ENCODE measurements around the gene SYNJ2.
A peak's percentile ranks its signal among the peaks of the same experiment; 100 is the strongest.

The SYNJ2 gene

DNA sequence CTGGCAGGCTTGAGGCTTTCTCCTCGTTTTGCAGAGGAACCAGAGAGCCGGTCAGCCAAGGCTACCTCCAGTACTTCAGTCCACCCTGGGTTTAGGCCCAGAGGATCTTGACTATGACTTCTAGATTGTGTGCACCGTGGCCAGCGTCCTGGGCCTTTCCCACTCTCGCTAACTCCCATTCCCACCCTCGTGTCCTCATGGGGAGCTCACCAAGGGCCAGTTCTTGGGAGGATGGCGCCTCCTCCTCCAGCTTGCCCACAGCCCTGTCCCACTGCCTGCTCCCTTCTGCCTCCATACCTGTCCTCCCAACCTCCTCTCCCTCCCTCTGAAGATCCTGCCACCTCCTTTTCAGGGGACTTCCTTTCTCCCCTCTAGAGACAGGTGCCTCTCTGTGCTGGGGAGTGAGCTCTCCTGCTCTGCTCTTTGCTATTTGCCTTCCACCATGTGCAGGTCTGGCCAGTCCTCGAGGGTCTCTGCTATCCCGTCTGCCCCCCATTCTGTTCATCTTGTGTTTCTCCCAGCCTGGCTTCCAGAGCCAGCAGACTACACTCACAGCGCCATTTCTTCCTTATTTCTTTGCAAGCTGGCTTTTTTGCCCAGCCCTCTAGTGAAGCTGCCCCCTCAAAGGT is 4.4 kb upstream of the SYNJ2 start:
- Mint-ChIP-seq H3K4me1 (no peaks in the 10 kb centered on the region), H3K9me3 (no peaks in the 10 kb centered on the region), H3K4me3 (no peak overlapping the region), H3K36me3 (ENCODE audit: insufficient read depth) (peaks cover 2% of the 10 kb centered on the region), H3K27ac (ENCODE audit: low read depth) (no peak overlapping the region), H3K27me3 (no peaks in the 10 kb centered on the region)
- ATAC-seq (replicated peaks; ENCODE audit: extremely low read depth, poor library complexity, severe bottlenecking) (no peak), DNase-seq (ENCODE audit: low spot score in 2 of 2) (no peak)

GRCh38 chr6:157978021-157978783 is 3.5 kb upstream of the SYNJ2 start:
- Mint-ChIP-seq H3K4me1 (peaks cover 7% of the 10 kb centered on the region), H3K27me3 (no peaks in the 10 kb centered on the region), H3K36me3 (ENCODE audit: insufficient read depth) (peaks cover 2% of the 10 kb centered on the region), H3K27ac (ENCODE audit: low read depth) (no peak overlapping the region), H3K4me3 (no peak overlapping the region), H3K9me3 (no peaks in the 10 kb centered on the region)
- ATAC-seq (replicated peaks; ENCODE audit: extremely low read depth, poor library complexity, severe bottlenecking) (no peak), DNase-seq (ENCODE audit: low spot score in 2 of 2) (no peak)

- ATAC-seq (replicated peaks; ENCODE audit: extremely low read depth, poor library complexity, severe bottlenecking) (no peak), DNase-seq (ENCODE audit: low spot score in 2 of 2) (no peak)
- Mint-ChIP-seq H3K4me1 (peaks cover 14% of the 10 kb centered on the region), H3K27me3 (no peaks in the 10 kb centered on the region), H3K4me3 (peak overlapping the region; percentile 75), H3K36me3 (ENCODE audit: insufficient read depth) (peaks cover 2% of the 10 kb centered on the region), H3K9me3 (no peaks in the 10 kb centered on the region), H3K27ac (ENCODE audit: low read depth) (peak overlapping the region; percentile 53)
Measured at GRCh38 chr6:157980288-157981131, 1.2 kb upstream of the SYNJ2 start.

- Mint-ChIP-seq H3K27ac (ENCODE audit: low read depth) (peak overlapping the region; percentile 53), H3K36me3 (ENCODE audit: insufficient read depth) (peaks cover 2% of the 10 kb centered on the region), H3K4me3 (peak overlapping the region; percentile 75), H3K4me1 (peaks cover 14% of the 10 kb centered on the region), H3K27me3 (no peaks in the 10 kb centered on the region), H3K9me3 (no peaks in the 10 kb centered on the region)
- no peak for DNase-seq (ENCODE audit: low spot score in 2 of 2)
- no peak for ATAC-seq (replicated peaks; ENCODE audit: extremely low read depth, poor library complexity, severe bottlenecking)
Measured at GRCh38 chr6:157981132-157981394, 600 bp upstream of the SYNJ2 start.

GRCh38 chr6:157982102-157982562 is 469 bp downstream of the SYNJ2 start:
- peaks cover 2% of the 10 kb centered on the region for H3K36me3 Mint-ChIP-seq (ENCODE audit: insufficient read depth)
- no peak for DNase-seq (ENCODE audit: low spot score in 2 of 2)
- peak; percentile 9 for ATAC-seq (replicated peaks; ENCODE audit: extremely low read depth, poor library complexity, severe bottlenecking)
- H3K4me1 Mint-ChIP-seq = peaks cover 14% of the 10 kb centered on the region
- no peaks in the 10 kb centered on the region for H3K27me3 Mint-ChIP-seq
- no peaks in the 10 kb centered on the region for H3K9me3 Mint-ChIP-seq
- H3K4me3 Mint-ChIP-seq = peak overlapping the region; percentile 75
- no peak overlapping the region for H3K27ac Mint-ChIP-seq (ENCODE audit: low read depth)

GRCh38 chr6:157982563-157983405 is 1.1 kb downstream of the SYNJ2 start:
- Mint-ChIP-seq H3K4me3 (peak overlapping the region; percentile 75), H3K27me3 (no peaks in the 10 kb centered on the region), H3K36me3 (ENCODE audit: insufficient read depth) (peaks cover 2% of the 10 kb centered on the region), H3K4me1 (peaks cover 14% of the 10 kb centered on the region), H3K27ac (ENCODE audit: low read depth) (no peak overlapping the region), H3K9me3 (no peaks in the 10 kb centered on the region)
- ATAC-seq (replicated peaks; ENCODE audit: extremely low read depth, poor library complexity, severe bottlenecking) = no peak
- no peak for DNase-seq (ENCODE audit: low spot score in 2 of 2)

DNA sequence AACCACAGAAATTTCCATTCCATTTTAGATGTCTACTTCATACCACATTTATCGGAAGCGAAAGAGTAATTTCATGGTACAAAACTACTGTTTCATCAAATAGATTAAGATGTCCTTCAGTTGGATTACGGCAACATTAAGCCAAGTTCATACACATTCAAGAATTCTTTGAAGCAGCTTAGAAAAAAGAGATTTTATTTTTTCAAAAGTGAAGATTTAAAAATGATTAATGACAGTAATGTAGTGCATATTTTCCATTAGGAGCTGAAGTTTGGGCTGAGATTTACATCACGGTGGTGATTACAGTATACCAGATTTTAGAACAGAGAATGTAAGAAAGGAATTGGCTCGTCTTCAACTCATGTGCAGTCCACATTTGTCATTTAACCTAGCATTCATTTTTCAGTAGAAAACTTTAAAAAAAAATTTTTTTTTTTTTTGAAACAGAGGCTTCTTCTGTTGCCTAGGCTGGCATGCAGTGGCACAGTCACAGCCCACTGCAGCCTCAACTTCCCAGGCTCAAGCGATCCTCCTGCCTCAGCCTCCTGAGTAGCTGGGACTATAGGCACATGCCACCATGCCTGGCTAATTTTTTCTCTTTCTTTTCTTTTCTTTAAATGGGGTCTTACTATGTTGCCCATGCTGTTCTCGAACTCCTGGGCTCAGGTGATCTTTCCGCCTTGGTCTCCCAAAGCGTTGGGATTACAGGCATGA is 1.9 kb downstream of the SYNJ2 start:
- Mint-ChIP-seq H3K4me3 (peak overlapping the region; percentile 75), H3K36me3 (ENCODE audit: insufficient read depth) (peaks cover 2% of the 10 kb centered on the region), H3K9me3 (no peaks in the 10 kb centered on the region), H3K4me1 (peaks cover 14% of the 10 kb centered on the region), H3K27ac (ENCODE audit: low read depth) (no peak overlapping the region), H3K27me3 (no peaks in the 10 kb centered on the region)
- DNase-seq (ENCODE audit: low spot score in 2 of 2) = no peak
- no peak for ATAC-seq (replicated peaks; ENCODE audit: extremely low read depth, poor library complexity, severe bottlenecking)

DNA sequence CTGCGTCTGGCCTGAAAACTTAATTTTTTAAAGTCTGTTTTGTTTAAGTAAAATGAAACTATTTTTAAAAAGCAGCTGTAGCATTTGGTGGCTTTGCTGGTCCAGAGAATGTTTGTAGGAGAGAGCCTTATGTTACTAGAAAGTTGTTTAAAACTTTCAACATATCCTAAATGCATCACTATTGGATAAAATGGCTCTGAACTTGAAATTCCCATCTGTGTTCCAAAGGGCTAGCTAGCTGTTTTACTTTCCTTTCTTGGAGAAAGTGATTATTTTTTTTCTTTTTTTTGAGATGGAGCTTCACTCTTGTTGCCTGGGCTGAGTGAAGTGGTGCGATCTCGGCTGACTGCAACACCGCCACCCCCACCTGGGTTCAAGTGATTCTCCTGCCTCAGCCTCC is 2.5 kb downstream of the SYNJ2 start:
- Mint-ChIP-seq H3K9me3 (no peaks in the 10 kb centered on the region), H3K4me1 (peaks cover 14% of the 10 kb centered on the region), H3K36me3 (ENCODE audit: insufficient read depth) (peaks cover 2% of the 10 kb centered on the region), H3K27me3 (no peaks in the 10 kb centered on the region), H3K4me3 (peak overlapping the region; percentile 18), H3K27ac (ENCODE audit: low read depth) (no peak overlapping the region)
- DNase-seq (ENCODE audit: low spot score in 2 of 2) (no peak), ATAC-seq (replicated peaks; ENCODE audit: extremely low read depth, poor library complexity, severe bottlenecking) (no peak)

- H3K9me3 Mint-ChIP-seq = no peaks in the 10 kb centered on the region
- H3K27me3 Mint-ChIP-seq = no peaks in the 10 kb centered on the region
- H3K27ac Mint-ChIP-seq (ENCODE audit: low read depth) = no peak overlapping the region
- DNase-seq (ENCODE audit: low spot score in 2 of 2) (no peak), ATAC-seq (replicated peaks; ENCODE audit: extremely low read depth, poor library complexity, severe bottlenecking) (no peak)
- H3K4me1 Mint-ChIP-seq = peaks cover 14% of the 10 kb centered on the region
- H3K36me3 Mint-ChIP-seq (ENCODE audit: insufficient read depth) = peaks cover 2% of the 10 kb centered on the region
- peak overlapping the region; percentile 18 for H3K4me3 Mint-ChIP-seq
Measured at GRCh38 chr6:157984686-157985225, 3.1 kb downstream of the SYNJ2 start.

GRCh38 chr6:157985378-157986155 is 3.9 kb downstream of the SYNJ2 start:
- peaks cover 20% of the 10 kb centered on the region for H3K4me1 Mint-ChIP-seq
- ATAC-seq (replicated peaks; ENCODE audit: extremely low read depth, poor library complexity, severe bottlenecking) (no peak), DNase-seq (ENCODE audit: low spot score in 2 of 2) (no peak)
- peaks cover 2% of the 10 kb centered on the region for H3K36me3 Mint-ChIP-seq (ENCODE audit: insufficient read depth)
- H3K27ac Mint-ChIP-seq (ENCODE audit: low read depth) = no peak overlapping the region
- H3K9me3 Mint-ChIP-seq = no peaks in the 10 kb centered on the region
- no peaks in the 10 kb centered on the region for H3K27me3 Mint-ChIP-seq
- H3K4me3 Mint-ChIP-seq = no peak overlapping the region

All from central memory CD8-positive, alpha-beta T cell (primary cell).